Measurements from ENCODE around the gene MRPL51.
"Not testable (repeated sequence)": the region's sequence is repeated elsewhere in the genome, so short reads cannot be mapped to it uniquely, and the experiment has no call there.

The MRPL51 gene

DNA sequence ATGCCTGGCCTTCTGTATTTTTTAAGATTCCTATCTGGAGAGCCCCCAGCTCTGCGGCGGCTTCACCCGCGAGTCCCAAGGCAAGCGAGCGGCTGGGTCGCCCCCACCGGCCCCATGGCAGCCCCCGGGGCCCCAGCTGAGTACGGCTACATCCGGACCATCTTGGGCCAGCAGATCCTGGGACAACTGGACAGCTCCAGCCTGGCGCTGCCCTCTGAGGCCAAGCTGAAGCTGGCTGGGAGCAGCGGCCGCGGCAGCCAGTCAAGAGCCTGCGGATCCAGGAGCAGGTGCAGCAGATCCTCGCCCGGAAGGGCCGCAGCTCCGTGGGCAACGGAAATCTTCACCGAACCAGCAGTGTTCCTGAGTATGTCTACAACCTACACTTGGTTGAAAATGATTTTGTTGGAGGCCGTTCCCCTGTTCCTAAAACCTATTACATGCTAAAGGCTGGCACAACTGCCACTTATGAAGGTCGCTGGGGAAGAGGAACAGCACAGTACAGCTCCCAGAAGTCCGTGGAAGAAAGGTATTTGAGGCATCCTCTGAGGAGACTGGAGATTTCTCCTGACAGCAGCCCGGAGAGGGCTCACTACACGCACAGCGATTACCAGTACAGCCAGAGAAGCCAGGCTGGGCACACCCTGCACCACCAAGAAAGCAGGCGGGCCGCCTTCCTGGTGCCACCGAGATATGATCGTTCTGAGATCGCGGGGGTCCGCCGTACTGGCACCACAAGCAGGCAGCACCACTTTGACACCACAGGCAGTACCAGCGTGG is 15.3 kb downstream of the MRPL51 start:
- DNase-seq = peak; percentile 0

DNA sequence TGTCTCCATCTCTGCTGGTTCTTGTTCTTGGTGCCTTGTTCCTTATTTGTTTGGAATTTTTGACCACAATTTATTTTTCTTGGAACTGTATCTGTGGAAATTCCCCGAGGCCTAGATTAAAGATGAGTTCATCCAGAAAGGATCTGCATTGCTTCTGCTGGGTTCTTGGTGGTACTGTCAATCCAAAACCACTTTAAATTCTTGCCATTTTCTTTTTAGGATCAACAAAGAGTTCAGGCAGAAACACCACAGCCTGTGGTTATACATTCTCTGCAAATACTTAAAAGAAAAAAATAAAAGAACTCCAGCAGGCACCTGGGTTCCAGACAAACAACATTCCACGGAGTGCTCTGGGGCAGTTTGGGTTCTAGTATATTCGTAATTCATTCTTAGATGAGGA is 16.6 kb downstream of the MRPL51 start:
- DNase-seq = no peak

DNA sequence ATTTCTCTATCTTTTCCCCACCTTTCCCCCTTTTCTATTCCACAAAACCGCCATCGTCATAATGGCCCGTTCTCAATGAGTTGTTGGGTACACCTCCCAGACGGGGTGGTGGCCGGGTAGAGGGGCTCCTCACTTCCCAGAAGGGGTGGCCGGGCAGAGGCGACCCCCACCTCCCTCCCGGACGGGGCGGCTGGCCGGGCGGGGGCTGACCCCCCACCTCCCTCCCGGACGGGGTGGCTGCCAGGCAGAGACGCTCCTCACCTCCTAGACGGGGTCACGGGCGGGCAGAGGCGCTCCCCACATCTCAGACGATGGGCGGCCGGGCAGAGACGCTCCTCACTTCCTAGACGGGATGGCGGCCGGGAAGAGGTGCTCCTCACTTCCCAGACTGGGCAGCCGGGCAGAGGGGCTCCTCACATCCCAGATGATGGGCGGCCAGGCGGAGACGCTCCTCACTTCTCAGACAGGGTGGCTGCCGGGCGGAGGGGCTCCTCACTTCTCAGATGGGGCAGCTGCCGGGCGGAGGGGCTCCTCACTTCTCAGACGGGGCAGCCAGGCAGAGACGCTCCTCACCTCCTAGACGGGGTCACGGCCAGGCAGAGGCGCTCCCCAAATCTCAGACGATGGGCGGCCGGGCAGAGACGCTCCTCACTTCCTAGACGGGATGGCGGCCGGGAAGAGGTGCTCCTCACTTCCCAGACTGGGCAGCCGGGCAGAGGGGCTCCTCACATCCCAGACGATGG is 17.7 kb downstream of the MRPL51 start:
- DNase-seq = not testable (repeated sequence)

DNA sequence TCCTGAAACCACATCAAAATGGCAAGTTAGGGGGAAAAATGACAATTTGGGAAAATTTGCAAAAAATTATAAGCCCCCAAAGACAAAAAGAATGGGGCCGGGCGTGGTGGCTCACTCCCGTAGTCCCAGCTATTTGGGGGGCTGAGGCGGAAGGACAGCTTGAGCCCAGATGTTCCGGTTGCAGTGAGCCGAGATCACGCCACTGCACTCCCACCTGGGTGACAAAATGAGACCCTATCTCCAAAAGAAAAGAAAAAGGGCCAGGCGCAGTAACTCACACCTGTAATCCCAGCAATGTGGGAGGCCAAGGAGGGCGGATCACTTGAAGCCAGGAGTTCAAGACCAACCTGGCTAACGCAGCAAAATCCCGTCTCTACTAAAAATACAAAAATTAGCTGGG is 20.6 kb downstream of the MRPL51 start:
- DNase-seq = no peak

DNA sequence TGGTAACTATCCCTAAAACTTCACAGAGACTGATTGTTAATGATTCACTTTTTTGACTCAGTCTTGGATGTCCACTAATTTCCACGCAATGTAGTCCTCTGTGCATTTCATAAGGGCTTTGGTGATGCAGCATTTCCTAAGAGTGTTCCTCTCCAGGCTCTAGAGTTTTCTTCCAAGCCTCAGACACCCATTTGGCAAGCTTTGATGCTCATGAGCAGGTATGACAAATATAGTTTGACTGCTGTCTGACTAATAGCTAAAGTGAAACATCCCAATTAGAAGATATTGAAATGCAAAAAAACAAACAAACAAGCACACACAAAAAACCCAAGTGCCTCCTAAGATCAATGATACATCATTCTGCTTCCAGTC is 21.1 kb downstream of the MRPL51 start:
- no peak for DNase-seq

DNA sequence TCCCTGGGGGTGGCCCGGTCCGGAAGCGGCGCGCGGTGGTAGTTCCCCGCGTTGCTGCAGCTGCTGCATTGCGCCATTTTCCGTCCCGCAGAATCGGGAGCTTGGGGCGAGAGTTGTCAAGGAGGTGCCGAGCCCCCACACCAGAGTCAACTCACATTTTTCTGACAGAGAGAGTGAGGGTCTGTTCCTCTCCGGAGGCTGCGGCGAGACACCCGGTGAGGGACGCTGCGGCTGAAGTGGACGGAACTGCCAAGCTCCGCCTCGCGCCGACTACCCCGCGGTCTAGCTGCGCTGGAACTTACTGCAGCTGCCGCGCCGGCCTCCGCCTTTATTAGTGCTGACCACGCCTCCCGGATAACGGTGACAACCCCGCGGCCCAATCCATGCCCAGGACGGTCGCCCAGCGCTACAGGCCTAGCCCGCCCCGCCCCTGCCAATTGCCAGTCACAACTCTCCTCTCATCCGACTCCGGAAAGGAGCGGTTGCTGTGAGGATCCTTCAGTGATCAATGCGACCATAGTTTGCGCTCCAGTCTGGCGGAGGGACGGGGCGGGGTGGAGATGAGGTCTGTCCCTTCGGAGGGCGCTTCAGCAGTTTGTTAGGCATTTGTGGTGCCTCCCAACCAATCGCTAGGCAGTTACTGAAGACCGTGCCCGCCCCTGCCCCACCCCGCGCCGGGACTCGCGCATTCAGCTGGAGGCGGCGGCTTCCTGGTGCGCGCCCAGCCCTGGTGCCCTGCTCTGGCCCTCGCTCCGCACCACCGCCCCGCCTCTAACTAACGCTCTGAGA is 22.5 kb downstream of the MRPL51 start, which contains the start of gene VAMP1:
Gene VAMP1 (minus strand): TSS at position 303 of the 789 bp plus-strand sequence. CDS start 146 bp downstream, at position 157.
- peak; percentile 86 for DNase-seq

DNA sequence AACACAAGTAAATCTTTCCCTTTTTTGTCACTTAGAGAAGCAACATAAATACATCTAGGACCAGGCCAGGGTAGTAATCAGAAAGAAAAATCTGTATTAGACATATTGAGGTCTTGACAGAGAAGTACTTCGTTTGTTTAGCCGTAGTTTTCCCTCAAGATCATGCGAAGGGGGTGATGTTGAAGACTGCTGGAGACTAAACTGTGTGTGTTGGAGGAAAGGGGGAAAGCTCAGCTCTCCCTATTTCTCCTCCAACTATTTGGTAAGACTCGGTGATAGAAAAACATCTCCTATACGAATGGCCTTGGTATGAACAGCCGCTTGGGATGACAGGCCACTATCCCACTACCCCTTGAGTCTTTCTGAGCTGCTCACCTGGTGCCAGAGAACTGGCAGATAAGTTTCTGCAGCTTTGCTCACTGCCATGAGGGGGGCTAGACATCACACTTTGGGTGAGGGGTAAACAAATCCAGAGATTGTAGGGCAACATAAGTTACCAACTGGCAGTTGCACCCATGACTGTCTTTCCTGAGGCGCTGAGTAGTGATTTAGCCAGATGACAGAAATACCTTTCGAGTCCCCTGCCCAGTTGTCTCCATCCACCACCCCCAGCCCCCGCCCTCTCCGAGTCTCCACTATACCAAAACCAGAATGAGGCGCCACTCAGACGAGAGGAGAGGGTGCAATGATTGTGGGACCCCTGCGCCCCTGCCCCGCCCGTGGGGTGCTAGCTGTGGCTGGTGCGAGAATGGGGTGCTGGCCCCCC is 23.3 kb downstream of the MRPL51 start:
- no peak for DNase-seq

DNA sequence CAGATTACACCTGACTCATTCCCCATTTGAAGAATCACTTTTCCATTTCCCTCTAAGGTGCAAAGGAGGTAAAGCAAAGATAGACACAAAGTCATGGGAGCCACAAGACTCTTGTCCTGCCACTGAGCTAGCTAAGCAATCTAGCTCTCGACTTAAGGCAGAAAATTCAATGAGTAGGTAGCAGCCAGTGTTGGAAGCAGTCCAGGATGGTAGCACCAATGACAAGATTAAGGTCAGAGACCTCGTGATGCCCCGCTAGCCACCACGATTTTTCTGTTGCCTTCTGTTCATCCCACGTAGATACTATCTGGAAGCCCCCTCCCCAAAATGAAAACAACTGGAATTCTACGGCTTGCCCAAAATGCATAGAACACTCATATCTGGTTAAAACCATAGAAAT is 24.0 kb downstream of the MRPL51 start:
- no peak for DNase-seq

DNA sequence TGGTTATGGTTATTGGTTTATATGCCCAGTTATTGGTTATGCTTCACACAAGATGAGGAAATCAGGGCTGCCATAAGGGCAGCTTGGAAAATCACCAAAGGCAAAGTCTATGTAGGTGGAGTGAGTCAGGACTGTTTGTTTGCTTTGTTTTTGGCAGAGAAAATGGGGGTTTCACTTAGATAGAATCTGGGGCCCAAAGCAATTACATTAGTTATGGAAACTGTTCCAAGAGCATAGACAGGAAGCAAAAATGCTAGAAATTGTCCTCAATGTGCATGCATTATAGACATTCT is 24.8 kb downstream of the MRPL51 start:
- no peak for DNase-seq

DNA sequence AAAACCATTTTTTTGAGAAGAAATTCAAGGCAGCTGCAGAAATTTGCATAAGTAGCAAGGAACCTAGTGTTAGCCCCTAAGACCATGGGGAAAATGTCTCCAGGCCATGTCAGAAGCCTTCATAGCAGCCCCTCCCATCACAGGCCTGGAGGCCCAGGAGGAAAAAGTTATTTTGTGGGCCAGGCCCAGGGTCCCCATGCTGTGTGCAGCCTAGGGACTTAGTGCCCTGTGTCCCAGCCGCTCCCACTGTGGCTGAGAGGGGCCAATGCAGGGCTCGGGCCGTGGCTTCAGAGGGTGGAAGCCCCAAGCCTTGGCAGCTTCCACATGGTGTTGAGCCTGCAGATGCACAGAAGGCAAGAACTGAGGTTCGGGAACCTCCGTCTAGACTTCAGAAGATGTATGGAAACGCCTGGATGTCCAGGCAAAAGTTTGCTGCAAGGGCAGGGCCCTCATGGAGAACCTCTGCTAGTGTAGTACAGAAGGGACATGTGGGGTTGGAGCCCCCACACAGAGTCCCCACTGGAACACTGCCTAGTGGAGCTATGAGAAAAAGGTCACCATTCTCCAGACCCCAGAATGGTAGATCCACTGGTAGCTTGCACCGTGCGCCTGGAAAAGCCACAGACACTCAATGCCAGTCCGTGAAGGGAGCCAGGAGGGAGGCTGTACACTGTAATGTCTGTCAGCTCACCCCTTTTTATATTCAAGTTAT is 25.3 kb downstream of the MRPL51 start:
- not testable (repeated sequence) for DNase-seq

DNA sequence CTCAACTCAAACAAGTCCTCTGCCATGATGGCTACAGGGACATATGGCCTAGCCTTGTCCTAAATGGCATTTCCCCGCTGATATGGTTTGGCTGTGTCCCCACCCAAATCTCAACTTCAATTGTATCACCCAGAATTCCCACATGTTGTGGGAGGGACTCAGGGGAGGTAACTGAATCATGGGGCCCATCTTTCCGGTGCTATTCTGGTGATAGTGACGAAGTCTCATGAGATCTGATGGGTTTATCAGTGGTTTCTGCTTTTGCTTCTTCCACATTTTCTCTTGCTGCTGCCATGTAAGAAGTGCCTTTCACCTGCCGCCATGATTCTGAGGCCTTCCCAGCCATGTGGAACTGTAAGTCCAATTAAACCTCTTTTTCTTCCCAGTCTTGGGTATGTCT is 26.3 kb downstream of the MRPL51 start:
- DNase-seq = not testable (repeated sequence)

DNA sequence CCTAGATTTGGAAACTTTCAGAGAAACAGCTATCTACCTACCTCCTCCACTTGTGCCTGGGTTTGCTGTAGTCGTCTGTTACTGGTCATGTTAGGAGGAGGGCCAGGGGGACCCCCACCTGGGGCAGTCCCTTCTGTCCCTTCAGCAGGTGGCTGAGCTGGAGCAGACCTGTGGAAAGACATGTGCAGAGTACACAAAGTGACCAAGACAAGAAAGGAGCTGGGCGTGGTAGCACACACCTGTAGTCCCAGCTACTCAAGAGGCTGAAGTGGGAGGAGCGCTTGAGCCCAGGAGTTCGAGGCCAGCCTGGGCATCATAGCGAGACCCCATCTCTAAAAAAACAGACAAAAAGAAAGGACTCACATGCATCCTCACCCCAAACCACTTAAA is 26.9 kb downstream of the MRPL51 start:
- no peak for DNase-seq

DNA sequence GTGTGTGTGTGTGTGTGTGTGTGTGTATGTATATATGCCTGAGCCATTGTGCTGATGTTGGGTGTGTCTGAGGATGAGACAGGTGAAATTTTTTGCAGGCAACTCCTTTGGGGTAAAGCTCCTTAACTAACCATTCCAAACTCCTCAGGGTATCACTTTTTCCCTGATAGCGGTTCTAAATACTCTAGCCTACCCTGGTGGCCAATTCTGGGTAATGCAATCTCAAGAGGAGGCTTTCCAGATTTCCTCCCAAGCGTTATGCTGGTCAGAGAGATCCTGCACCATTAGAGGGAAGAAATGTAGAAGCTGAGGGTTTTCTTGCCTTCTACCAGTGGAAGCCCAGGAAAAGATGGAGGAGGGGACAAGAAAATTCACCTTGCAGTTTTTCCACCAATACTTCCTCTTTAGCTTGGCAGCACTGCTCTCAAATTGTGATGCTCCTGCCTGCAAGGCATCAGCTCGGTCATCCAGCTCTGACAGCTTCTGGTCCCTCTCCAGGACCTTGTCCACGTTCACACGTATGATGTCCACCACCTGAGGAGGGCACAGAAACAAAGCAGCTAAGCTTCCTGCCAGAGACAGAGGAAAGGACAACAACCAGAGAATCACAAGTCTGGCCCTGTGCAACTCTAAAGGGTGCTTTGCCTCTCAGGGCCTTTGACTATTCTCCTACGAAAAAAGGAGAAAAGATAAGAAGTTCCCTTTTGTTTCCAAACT is 27.4 kb downstream of the MRPL51 start:
- DNase-seq = peak; percentile 1

DNA sequence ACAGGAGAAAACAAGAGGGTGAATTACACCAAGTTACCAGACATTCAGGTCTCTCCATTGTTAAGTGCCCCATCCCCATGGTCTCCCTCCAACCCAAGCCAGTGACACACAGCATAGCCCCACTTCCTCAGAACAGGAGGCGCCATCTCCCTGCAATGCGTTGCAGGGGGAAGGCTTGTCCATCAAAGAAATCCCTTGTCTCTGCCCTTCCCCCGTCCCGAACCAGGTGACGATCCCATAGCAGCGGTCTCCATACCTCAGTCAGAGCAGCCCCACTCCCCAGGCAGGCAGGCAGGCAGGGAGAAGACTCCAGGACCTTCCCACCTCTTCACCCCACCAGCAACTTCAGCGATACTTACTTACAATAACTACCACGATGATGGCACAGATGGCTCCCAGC is 28.5 kb downstream of the MRPL51 start:
- no peak for DNase-seq

DNA sequence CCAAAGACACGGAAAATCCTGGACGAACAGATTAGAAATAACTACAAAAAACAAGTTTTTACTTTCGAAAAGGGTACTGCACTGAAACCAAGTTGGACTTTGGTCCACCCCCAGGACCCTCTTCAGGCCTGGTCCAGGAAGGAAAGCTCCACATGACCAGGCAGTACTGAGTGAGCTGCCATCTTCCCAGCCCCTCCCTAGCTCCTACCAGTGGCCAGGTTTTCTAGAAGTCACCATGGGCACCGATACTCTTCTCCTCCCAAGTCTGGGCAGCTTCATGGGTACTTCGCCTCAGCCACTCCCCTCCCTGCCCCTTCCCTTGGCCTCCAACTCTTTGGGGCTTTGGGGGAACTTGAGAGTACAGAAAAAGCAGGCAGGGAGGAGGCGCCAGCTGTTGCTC is 29.2 kb downstream of the MRPL51 start:
- DNase-seq = no peak

DNA sequence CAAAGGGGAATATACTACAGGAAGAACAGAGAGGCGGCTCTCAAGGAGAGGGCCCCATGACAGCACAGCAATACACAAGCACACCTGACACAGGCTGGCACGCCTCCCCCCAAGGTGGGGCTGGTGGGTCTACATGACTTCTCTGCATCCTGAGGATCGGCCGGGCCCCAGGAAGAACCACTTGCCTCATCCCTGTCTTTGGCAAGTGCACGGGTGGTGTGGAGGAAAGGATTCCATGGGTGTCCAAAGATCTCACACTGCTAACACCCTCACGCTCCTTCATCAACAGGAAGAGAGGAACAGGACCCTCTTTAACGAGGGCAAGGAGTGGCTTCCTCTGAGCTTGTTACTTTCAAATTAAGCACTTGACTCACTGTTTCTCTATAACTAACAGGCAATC is 29.8 kb downstream of the MRPL51 start:
- DNase-seq = no peak

DNA sequence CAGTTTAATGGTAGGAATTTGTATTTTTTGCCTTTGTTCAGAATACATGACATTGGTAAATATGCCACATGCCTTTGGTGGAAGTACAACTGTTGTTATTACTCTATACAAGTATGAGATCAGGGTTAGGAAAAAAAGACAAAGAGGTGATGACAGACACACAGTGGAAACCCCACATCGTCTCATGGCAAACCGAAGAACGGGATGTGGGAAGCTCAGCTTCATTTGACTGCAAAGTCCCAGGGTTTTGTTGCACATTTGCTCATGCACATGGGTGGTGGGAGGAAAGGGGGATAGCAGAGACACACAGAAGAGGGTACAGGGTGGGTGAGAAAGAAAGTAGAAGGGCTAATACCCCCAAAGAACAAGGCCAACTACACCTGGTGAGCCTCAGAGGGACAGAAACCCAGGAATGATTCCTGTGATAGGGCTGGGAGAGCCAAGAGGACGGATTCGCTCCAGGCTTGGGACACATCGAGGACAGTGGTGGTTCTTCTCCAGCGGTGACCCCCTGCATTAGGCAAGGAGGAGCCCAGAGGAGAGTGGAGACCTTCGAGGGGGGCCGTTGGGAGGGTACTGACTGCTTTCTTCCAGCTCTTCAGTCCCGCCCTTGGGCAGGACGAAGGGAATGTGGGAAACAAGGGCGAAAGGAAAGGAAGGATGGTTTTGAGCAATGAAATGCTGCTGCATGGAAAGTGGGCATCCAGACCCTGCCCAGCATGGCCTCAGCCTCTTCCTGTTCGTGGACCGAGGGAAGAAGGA is 30.6 kb downstream of the MRPL51 start:
- no peak for DNase-seq

DNA sequence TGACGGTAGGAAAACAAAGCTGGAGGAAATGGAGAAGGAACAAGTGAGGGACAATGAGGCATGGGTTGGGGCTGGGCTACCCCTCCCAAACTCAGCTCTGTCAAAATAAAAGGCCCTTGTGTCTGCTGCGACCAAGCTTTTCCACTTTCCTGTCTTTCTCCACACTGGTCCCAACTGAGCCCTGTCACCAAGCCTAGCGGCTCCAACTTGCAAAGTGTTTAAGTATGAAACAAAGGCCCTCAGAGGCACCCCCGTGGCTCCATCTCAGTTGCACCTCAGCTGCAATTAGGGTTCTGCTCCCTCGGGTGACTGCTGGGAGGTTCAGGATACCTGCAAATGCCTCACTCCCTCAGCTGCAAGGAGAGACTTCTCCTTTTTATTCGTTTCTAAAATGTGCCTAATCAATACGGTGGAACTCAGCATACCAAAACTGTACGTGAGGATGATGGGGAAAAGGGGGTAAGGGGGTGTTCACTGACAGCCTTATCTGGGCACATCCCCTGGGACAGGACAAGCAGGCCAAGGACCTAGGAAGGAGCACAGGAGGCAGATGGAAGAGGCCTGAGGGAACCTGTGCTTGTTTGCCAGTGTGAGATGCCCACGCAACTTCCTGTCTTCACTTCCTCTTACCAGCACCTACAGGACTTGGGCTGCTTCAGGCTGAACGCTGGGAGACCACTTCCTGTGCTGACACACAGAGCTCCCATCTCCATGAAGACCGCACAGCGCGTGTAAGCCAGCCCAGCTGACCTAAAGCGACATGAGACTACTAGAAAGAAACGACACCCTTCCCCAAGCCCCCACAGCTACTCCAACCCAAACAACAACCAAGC is 31.4 kb downstream of the MRPL51 start:
- no peak for DNase-seq

DNA sequence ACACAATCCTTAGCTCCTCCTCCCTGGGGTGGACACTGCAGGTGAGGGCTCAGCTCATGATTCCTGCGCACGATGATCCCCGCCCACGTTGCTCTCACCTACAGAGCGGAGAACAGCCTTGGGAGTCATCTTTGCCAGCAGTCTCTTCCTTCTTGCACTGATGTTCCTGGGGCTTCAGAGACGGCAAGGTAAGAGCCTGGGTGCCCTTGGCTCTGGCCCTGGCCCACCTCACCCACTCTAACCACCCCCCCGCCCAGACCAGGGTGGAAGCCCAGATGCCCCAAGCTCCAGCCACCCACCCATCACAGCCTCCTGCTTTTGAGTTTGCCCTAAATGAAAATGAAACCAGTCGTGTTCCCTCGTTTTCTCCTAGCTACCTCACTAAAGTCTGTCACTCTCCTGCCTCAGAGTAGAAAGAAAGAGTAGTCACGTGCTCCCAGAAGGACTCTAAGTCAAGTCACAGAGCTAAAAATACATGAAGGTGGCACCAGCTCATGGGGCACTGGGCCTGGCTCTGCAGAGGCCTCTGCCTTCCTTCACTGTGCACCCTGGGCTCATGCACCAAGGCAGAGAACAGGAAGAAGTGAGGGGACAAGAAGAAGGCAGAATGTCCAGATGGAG is 32.2 kb downstream of the MRPL51 start:
- no peak for DNase-seq

DNA sequence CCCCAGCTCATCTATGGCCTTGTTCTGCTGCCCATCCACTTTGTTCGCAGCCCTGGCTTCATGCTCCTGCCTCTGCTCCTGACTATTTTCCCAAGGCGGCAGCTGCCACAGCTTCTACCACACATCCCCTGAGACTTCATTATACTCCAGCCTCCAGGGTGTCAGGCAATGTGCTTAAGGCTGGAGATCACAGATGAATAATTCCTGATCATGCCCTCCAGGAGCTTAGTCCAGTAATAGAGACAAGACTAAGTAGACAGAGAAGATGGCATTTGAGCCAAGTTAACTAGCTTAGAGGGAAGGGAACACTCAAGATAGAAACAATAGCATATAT is 34.1 kb downstream of the MRPL51 start:
- DNase-seq = no peak

Measured in SHP77 treated with DMSO at 0.1 percent for 48 hours (cell line).